AG09319 (cell line): Measurements from ENCODE around the gene TRAFD1.
"Not testable (repeated sequence)": the region's sequence is repeated elsewhere in the genome, so short reads cannot be mapped to it uniquely, and the experiment has no call there.

Experiments used
- DNase-seq: peaks from one replicate; pipeline ENCODE4 v3.0.0-alpha.2; 2010; ENCODE audit warnings: low read depth; ENCODE audit errors: extremely low read depth
- TF ChIP-seq, protein P1 (sequence below): IDR thresholded peaks from 2 replicates; pipeline ENCODE4 v1.5.1; 2011; ENCODE audit warnings: low read depth, mild to moderate bottlenecking, inconsistent platforms, low read length, moderate library complexity

Gene TRAFD1

DNA sequence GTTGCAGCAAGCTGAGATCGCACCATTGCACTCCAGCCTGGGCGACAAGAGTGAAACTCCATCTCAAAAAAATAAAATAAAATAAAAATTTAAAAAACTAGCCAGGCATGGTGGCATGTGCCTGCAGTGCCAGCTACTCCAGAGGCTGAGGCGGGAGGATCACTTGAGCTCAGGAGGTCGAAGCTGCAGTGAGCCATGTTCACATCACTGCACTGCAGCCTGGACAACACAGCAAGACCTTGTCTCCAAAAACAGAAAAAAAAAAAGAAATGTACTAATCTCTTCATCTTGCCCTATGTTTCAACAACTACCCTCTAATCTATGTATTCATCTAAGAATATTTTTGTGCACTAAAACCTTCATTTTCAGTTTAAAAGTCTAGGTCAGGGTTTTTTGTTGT, 23.2 kb upstream of the TRAFD1 start:
- TF ChIP-seq, protein P1, sequence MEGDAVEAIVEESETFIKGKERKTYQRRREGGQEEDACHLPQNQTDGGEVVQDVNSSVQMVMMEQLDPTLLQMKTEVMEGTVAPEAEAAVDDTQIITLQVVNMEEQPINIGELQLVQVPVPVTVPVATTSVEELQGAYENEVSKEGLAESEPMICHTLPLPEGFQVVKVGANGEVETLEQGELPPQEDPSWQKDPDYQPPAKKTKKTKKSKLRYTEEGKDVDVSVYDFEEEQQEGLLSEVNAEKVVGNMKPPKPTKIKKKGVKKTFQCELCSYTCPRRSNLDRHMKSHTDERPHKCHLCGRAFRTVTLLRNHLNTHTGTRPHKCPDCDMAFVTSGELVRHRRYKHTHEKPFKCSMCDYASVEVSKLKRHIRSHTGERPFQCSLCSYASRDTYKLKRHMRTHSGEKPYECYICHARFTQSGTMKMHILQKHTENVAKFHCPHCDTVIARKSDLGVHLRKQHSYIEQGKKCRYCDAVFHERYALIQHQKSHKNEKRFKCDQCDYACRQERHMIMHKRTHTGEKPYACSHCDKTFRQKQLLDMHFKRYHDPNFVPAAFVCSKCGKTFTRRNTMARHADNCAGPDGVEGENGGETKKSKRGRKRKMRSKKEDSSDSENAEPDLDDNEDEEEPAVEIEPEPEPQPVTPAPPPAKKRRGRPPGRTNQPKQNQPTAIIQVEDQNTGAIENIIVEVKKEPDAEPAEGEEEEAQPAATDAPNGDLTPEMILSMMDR: no peak
- no peak for DNase-seq

DNA sequence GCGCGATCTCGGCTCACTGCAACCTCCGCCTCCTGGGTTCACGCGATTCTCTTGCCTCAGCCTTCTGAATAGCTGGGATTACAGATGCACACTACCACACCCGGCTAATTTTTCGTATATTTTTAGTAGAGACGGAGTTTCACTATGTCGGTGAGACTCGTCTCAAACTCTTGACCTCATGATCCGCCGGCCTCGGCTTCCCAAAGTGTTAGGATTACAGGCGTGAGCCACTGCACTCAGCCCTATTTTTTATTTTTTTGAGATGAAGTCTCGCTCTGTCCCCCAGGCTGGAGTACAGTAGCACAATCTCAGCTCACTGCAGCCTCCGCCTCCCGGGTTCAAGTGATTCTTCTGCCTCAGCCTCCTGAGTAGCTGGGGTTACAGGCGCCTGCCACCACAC, 22.6 kb upstream of the TRAFD1 start:
- not testable (repeated sequence) for DNase-seq

DNA sequence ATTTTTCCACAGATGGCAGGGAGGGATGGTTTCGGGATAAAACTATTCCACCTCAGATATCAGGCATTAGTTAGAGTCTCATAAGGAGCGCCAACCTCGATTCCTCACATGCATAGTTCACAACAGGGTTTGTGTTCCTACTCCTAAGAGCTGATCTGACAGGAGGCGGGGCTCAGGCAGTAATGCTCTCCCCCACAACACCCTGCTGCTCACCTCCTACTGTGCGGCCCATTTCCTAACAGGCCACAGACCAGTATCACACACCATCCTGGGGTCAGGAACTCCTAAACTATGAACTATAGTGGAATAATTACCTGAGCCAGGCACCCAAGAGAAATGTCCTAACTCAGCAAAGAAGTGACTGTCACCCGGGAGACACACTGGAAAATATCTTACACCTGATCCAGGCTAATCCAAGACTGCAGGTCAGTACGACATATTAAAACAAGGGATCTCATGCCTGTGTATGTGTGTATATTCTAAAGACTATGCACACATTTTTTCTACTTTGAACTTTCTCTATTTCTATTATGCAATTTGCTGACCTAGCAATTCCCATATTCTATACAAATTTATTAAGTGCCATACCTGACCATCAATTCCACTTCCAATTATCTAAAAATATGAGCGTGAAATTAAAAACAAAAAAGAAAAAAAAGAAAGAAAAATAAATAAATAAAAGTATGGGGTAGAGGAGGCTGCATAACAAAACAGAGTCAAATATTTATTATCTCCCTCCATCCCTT, 21.4 kb upstream of the TRAFD1 start:
- TF ChIP-seq, protein P1: no peak
- no peak for DNase-seq

DNA sequence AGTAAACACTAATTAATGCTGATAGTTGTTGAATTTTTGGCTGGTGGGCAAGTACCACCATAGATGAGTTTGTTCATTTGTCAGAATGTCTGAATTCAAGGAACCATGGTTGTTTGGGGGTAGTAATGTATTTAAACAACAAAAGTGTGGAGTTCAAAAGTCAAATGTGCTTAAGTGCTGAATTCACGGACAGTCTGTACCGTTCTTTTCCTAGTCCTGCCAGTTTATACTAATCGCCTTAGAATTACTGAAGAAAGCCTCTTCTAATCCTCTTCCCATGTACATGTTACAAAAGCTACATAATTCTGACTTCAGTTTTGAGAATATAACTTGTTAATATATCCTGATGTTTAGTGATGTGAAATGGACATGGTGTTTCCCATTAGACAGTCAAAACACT, 19.5 kb upstream of the TRAFD1 start:
- DNase-seq: no peak

DNA sequence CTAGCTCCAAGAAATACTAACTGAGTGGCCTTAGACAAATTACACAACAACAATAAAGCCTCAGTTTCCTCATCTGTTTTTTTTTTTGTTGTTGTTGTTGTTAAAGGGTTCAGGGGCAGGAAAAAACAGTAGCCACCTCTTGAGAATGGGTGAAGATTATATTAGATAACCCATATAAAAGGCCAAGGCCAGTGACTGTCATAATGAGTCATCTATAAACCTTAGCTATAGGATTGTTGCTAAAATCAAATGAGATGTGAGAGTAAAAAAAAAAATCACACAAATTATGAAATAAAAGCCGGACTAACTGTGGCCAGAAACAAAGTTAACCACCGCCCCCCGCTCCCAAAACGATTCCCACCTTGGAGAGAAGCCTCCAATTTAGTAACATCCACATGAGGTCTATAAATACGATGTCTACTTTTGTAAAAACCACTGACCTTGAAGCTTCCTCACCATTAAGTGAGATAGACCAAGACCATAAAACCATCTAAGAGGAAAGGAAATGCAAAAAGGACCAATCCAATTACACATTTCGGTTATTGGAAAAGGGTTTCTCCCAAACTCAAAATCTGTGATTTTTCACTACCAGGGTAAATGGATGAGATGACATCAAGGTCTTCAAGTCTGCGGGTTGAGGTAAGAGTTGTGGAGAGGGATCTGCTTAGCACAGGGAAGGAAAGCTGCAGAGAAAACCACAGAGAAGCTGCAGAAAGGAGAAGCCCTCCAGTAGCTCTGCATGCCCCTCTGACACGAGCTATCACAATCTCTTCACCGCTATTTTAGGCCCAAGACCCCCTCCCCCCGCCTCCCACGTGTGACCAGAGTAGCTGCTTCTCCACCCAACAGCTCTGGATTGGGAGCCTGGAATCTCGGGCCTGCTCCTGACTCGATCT, 17.8 kb upstream of the TRAFD1 start:
- TF ChIP-seq, protein P1: no peak
- DNase-seq: no peak

More for the DNA sequence above, 19.5 kb upstream of the TRAFD1 start:
- TF ChIP-seq, protein P1: no peak

DNA sequence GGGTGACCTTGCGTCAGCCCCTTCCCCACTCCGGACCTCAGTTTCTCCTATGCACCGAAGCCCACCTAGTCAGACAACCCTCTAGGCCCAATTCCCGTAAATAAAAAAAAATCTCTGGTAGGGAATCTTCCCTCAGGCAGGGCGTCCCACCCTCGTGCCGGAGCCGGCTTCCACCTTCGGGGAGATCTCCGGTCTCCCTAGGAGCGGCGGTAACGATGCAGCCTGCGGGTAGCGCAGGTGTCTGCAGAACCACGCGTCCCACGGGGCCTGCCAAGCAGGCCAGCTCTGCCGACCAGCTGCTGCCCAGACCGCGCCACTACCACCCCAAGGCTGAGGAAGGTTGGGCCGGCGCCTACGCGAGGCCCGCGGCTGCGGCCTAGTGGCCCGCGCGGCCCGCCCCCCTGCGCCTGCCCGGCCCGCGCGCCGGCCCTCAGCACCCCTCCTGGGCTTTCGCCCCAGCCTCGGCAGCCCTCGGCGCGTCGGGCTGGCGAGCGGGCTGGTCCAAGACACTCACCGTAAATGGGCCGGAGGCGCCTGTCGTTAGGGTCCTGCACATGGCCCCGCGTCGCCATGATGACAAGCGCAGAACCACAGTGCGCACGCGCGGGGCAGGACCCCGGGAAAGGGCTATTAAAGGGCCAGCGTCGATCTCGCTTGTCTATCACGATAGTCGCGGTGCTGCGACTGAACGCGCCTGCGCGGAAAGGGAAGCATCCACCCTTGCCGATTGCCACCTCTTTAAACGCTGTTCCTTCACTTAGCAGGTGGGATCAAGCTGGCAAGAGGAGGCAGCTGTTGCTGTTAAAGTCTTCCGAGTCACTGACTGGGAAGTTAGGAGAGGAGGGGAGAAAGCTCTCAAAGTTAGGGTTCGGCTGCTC, 16.9 kb upstream of the TRAFD1 start, which contains the start of gene NAA25:
Gene NAA25, minus strand, starts transcription at position 582 of the 878 bp plus-strand sequence. Its CDS starts 10 bp downstream, at position 572.
- peak; percentile 68 for DNase-seq
- TF ChIP-seq, protein P1: no peak

DNA sequence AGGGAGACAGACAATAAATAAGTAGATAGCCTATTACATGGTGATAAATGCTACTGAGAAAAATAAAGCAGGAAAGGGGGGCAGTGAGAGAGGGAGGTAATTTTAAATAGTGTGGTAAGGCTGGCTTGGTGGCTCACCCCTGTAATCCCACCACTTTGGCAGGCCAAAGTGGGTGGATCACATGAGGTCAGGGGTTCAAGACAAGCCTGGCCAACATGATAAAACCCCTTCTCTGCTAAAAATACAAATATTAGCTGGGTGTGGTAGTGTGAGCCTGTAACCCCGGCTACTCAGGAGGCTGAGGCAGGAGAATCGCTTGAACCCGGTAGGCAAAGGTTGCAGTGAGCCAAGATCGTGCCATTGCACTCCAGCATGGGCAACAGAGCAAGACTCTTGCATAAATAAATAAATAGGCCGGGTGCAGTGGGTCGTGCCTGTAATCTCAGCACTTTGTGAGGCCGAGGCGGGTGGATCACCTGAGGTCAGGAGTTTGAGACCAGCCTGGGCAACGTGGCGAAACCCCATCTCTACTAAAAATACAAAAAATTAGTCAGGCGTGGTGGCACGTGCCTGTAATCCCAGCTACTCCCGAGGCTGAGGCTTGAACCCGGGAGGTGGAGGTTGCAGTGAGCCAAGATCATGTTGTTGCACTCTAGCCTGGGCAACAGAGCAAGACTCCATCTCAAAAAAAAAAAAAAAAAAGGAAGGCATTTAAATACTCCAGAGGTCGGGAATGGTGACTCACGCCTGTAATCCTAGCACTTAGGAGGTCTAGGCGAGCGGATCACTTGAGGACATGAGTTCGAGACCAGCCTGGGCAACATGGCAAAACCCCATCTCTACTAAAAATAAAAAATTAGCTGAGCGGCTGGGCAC, 14.3 kb upstream of the TRAFD1 start:
- not testable (repeated sequence) for DNase-seq
